GM08714 (cell line): ENCODE data around the gene SLC6A5.

Experiments used
- H3K4me3 ChIP-seq: fragments of 200-500 bp; sonication (Bioruptor generic); 2 replicates; pipeline ENCODE4 v1.5.1; 2014; ENCODE audit warnings: mild to moderate bottlenecking, low read length, inconsistent platforms
- ZNF274 ChIP-seq: IDR thresholded peaks from 2 replicates; pipeline ENCODE4 v1.6.1; 2012; ENCODE audit warnings: mild to moderate bottlenecking, low read depth, low read length

Gene SLC6A5

DNA sequence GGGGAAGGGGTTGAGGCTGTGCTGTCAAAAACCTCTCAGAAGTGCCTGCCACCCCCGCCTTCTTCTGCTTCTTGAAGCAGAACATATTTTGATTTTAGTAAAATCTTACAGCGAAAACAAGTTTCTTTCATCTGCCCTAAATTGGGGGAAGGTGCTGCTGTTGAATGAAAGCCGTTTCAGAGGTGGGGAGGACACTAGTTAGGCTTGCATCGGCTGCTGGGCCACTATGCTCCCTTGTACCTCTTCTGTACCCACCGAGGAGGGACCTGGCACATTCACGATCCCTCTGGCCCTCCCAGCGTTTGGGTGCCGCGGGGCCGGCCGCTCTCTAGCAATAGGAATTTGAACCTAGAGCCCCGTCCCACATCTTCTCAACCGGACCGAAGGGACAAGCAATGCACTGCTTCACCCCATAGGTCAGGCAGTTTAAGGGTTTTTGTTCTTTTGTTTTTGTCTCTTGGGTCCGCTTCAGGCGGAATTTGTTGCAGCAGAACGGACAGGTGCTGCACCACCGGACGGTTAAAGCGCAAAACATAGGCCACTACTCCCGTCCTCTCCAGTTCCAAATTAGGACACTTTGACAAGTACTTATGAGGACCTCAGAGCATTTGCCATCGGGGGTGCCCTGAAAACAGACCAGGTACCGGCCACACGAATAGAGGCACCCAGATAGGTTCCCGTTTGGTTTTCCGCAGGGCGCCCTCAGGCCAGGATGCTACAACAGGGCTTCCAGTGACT, 5.6 kb downstream of the SLC6A5 start:
- H3K4me3 ChIP-seq: no peak overlapping the region
- TF ChIP-seq ZNF274: no peak

DNA sequence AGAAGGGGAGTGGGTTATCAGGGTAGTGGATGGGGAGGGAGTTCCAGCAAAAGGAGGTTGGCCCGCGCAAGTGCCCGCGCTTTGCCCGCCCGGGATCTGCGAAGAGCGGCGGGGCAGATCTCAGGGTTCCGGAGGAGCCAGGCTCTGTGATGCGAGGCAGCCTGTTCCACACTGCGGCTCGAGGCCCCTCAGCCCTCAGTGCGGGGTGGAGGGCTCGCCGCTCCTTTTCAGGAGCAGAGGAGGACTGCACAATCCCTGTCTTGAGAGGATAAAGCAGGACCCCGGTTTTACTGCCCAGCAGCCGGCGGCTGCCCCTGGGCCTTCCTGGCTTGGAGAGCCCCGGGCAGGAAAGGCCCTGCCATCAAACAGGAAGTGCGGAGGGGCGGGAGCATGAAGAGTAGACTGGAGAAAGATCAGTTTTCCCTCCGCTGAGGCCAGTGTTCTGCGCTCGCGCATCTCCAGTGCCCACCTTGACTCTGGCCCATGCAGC, 6.2 kb downstream of the SLC6A5 start:
- no peak overlapping the region for H3K4me3 ChIP-seq
- TF ChIP-seq ZNF274: no peak

DNA sequence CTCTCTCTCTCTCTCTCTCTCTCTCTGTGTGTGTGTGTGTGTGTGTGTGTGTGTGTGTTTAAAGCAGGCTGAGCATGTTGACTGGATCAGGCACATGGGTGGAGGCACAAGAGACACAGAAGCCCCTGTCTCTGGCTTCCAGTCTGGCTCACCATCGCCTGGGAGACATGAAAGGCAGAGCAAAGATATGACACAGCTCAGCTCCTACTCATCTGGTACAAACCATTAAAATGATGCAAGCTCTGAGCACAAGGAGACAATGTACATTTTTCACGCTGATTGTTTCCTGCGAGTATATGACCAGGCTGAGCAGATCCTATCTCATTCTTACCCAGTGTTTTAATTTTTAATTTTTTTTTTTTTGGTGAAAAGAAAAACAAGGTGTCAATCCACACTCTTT, 9.5 kb downstream of the SLC6A5 start:
- no peak for TF ChIP-seq ZNF274
- H3K4me3 ChIP-seq: no peak overlapping the region

DNA sequence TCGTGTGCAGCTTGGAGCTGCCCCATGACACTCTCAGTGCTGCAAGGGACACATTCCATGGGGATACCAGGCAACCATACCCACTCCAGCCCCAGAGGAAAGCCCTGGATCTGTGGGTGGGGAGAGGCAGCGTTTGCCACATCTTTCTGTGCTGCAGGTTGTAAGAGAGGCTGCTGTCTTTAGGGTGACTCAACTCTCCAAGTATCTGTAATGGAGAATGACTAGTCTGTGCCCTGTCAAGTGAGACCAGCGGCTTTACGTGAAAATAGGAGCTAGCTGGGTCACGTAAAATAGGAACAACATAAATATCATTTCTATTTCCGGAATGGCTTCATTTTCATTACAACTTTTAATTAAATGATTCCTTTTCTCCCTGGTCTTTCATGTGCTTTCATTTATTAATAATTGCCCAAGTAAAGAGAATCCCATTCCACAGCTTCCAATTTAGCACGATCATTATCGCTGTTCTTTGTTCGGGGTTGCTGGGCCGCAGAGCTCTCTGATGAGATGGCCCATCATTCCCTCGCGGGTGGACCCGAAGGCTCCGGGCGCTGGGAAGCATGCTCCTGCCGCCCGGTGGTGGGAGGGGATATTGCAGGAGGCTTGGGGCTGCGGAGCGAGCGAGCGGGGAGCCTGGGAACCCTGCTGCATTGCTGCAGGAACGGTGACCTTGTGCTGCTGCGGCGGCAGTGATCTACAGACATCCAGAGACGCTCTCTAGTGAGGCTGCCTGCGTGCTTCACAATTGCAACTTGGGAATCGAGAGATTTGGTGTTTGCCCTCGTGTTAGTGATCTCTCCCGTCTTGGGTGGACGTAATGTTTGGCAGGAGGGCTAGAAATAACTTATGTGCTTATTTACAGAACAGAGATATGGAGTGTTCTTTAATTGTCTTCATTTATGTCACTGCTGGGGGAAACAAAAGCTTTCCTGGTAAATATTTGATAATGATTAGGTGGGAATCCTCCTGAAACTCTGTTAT, 10.6 kb downstream of the SLC6A5 start:
- TF ChIP-seq ZNF274: no peak
- no peak overlapping the region for H3K4me3 ChIP-seq

DNA sequence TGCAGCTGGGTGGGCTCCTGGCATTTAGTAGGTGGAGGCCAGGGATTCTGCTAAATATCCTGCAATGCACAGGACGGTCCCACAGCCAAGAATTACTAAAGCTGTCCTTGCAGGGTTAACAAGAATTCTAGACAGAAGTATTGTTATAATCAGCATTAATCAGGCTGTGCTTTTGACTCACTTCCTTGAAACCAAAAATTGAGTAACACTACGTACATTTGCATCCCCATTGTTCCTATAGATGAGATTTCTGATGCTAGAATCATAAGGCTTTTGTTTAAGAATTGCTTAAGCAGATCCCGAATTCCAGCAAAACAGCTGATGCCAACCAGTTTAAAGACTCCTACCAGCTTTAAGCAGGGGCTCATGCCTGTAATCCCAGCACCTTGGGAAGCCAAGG, 11.4 kb downstream of the SLC6A5 start:
- H3K4me3 ChIP-seq: no peak overlapping the region
- TF ChIP-seq ZNF274: no peak

DNA sequence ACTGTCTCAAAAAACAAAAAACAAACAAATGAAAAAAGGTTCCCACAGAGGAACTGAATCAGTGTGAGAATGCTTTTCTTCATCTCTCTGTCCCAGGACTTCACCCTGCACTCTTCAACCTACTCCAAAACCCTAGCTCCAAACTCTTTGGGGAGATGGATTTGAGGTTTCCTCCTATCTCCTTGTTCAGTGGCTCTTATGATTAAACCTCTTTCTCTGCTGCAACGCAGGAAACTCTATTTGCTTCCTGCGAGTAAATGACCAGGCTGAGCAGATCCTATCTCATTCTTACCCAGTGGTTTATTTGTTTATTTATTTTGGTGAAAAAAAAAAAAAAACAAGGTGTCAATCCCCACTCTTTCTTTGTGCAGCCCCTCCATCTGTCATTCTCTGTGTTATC, 12.0 kb downstream of the SLC6A5 start:
- H3K4me3 ChIP-seq: no peak overlapping the region
- no peak for TF ChIP-seq ZNF274

DNA sequence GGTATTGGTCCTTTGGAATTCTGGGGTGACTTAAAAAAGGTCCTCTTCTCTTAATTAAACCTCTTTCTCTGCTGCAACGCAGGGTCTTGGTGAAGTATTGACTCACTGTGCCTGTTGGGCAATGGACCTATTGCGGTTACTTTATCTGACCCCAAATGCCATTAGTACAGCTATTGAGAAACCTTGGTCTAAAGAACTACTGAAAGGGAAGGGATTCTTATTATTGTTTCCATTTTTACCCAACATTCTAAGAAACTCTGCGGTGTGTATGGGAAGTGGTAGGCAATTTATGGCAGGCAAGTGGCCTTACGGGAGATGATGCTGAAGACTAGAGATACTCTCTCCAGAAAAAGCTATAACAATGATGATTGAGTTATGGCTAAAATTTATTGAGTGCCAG, 12.5 kb downstream of the SLC6A5 start:
- TF ChIP-seq ZNF274: no peak
- H3K4me3 ChIP-seq: no peak overlapping the region

DNA sequence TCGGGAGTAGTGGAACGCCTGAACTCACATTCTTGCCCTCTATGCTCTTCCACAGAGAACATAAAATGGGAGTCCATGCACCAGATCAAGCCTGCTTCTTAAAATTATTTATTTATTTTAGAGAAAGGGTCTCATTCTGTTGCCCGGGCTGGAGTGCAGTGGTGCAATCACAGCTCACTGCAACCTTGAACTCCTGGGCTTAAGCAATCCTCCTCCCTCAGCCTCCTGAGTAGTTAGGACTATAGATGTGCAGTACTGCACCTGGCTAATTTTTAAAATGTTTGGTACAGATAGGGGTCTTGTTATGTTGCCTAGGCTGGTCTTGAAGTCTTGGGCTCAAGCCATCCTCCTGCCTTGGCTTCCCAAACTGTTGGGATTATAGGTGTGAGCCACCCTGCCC, 13.0 kb downstream of the SLC6A5 start:
- no peak overlapping the region for H3K4me3 ChIP-seq
- no peak for TF ChIP-seq ZNF274

DNA sequence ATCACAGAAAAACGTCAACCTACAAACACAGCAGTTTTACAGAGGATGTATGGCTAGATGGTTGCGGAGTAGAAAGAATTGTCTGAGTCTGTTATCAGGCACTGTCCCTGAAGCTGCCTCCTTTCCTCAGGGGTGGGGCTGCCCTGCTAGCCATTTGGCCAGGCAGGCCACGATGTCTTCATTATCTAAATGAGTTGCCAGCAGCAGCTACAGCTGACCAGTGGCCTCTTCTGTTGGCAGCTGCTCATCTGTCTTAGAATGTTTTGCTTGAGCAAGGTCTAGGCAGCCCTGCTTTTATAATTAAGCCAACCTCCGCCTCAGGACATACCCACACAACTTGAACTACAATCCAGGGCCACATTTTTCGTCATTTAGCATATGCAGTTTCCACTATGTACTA, 17.5 kb downstream of the SLC6A5 start:
- TF ChIP-seq ZNF274: no peak
- H3K4me3 ChIP-seq: no peak overlapping the region

DNA sequence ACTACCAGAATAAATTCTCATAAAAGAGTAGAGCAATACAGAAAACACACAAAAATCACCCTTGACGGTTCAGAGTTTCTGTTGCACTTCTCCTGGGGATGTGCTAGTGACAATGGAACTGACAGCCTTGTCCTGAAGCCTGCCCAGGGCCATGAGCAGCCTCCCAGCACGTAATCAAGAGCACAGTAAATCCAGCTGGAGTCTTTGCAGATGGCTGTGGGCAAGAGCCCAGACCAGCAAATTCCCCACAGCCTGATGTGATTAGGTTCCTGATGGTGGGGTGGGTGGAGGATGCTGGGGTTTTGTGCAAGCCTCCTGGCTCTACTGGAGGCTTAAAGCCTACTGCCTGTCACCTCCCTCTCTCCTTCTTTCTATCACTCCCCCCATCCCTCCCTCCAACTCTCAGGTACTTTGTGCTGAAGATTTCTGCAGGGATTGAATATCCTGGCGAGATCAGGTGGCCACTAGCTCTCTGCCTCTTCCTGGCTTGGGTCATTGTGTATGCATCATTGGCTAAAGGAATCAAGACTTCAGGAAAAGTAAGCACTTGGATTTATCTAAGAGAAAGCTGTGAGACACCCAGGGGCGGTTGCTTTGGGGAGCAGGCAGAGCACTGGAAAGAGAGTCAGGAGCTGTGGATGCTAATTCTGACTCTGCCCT, 18.1 kb downstream of the SLC6A5 start:
- no peak for TF ChIP-seq ZNF274
- no peak overlapping the region for H3K4me3 ChIP-seq

DNA sequence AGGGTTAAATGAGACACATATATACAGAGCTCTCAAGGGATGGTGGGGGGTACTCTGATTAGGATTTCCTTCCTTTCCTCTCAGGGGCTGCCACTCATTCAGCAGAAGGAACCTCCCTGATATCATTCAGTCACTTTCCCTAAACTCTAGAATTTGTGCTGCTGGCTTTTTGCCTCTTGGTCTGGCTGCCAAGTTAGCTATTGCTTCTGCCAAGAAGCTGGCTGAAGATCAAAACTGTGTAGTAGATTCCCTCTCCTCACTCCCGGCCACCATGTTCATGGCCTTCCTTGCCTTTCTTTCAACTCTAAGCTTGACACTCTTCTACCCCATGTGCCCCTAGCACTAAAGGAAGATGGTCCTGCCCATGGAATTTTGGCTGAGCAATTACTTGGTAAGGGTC, 18.7 kb downstream of the SLC6A5 start:
- H3K4me3 ChIP-seq: no peak overlapping the region
- TF ChIP-seq ZNF274: no peak

DNA sequence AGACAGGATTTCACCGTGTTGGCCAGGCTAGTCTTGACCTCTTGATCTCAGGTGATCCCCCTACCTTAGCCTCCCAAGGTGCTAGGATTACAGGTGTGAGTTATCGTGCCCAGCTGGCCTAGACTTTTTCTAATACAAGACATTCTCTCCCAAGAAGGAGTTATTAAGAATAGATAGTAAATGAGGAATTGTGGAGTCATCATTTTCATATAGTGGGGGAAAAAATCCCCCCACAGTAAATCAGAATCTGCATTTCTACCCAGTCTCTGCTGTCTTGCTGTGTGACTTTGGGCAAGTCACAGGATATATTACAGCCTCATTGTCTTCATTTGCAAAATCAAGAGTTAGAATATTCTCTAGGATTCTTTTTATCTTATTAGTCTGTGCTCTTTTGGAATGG, 21.6 kb downstream of the SLC6A5 start:
- TF ChIP-seq ZNF274: no peak

DNA sequence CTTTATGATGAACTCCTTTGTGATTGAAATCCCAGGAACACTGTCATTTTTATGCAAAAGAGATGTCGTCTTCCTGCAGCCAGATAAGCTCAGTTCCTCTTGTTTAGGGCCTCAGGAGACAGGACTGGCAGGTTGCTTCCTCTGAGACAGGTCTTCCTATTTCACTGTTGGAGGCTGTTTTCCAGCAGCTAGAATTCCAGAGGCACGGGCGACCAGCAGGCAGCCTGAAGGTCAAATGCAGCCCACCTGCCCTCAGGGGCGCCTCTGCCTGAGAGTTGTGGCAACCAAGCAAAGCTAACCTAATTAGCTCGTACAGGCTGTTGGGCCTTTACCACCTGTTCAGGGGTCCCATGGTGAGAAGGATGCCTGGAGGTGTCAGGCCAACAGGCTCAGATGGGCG, 22.3 kb downstream of the SLC6A5 start:
- no peak for TF ChIP-seq ZNF274
- no peak overlapping the region for H3K4me3 ChIP-seq

More for the DNA sequence above, 21.6 kb downstream of the SLC6A5 start:
- no peak overlapping the region for H3K4me3 ChIP-seq

DNA sequence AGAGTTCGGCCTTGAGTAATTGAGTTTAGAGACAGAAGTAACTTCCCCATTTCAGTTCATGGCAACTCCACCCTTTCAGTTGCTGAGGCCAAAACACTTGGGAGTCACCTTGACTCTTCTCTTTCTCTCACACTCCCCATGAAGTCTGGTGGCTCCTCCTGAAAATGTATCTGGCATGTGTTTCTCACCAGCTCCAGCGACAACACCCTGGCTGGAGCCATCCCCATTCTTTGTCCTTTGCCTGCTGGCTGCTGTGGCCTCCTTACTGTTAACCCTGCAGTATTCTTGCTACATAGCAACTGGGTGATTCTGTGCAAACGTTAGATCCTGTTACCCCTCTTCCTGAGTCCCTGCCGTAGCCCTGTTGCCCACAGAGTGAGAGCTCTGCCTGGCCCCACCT, 23.8 kb downstream of the SLC6A5 start:
- TF ChIP-seq ZNF274: no peak
- H3K4me3 ChIP-seq: no peak overlapping the region

DNA sequence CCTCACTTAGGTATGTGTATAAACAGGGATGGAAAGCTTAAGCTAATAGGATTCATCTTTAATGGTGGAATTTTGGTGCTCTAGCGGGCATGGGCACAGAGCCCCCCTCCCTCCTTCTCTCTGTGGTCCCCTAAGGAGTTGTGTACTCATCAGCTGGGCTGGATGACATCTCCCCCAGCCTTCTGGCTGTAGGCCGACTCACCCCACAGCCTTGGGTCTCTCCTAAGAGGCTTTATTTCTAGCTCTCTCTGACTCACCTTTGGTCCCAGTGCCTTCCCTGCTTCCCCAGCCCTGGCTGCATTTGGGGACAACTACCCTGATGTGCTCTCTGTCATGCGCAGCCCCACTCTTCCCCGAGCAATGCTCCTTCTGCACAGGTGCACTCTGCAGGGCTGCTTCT, 26.9 kb downstream of the SLC6A5 start:
- no peak overlapping the region for H3K4me3 ChIP-seq
- no peak for TF ChIP-seq ZNF274
